Measurements from ENCODE around the gene PPIB. TPM values are rescaled to one million over a fixed set of nuclear protein-coding genes. Genes with fewer than 3 reads are reported as not detected.
A peak's percentile ranks its signal among the peaks of the same experiment; 100 is the strongest.

The PPIB gene
- total RNA-seq, result 100 to 1,000 TPM; 180 to 534 TPM
- polyA plus RNA-seq (ENCODE audit: insufficient read length in 2 of 2), result 100 to 1,000 TPM; 404 to 451 TPM
- long read RNA-seq, donor 1, transcript PPIB-201 (5 exons, 1,081 nt), result major isoform, 231 of 289 reads
- long read RNA-seq, donor 1, partial matches to known transcripts, result 25 of 289 reads
- long read RNA-seq, donor 1, other reads (novel, unspliced or antisense), result 32 of 289 reads
- long read RNA-seq, donor 2, transcript PPIB-201 (5 exons, 1,081 nt), result major isoform, 98 of 113 reads
- long read RNA-seq, donor 2, partial matches to known transcripts, result 0 of 113 reads
- long read RNA-seq, donor 2, other reads (novel, unspliced or antisense), result 14 of 113 reads
- long read RNA-seq, donor 3, transcript PPIB-201 (5 exons, 1,081 nt), result major isoform, 133 of 154 reads
- long read RNA-seq, donor 3, partial matches to known transcripts, result 7 of 154 reads
- long read RNA-seq, donor 3, other reads (novel, unspliced or antisense), result 12 of 154 reads
- long read RNA-seq, donor 4, transcript PPIB-201 (5 exons, 1,081 nt), result major isoform, 579 of 706 reads
- long read RNA-seq, donor 4, partial matches to known transcripts, result 56 of 706 reads
- long read RNA-seq, donor 4, other reads (novel, unspliced or antisense), result 68 of 706 reads

DNA sequence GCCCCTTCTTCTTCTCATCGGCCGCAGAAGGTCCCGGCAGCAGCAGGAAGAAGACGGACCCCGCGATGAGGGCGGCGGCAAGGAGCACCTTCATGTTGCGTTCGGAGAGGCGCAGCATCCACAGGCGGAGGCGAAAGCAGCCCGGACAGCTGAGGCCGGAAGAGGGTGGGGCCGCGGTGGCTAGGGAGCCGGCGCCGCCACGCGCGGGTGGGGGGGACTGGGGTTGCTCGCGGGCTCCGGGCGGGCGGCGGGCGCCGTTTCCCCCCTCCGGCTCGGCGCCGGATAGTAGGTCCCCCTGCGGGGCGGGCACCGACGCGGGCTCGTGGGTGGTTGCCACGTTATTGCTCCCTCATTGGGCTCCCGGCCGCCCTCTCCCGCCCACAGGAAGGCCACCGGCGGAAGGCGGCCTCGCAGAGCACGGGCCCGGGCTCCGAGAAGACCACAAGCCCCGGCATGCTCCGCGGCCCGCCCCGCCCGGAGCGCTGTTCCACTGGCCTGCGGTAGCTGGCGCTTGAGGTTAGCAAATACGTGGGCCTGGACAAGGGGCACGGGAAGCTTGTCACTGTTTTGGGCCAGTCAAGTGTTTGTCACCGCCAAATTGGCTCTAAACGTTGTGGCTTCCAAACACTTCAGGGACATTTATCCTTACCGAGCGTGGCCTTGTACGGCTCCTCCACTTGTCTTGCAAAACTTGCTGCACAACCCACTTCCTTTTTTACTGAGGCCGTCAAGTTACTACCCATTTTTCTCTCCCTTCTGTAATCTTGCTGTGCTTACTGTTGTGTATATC lies at the start of gene PPIB:
Gene PPIB (minus strand): TSS at position 154 of the 790 bp plus-strand sequence. CDS start 36 bp downstream, at position 118.
- peaks cover 23% of the 10 kb centered on the region for H3K4me1 ChIP-seq (ENCODE audit: control insufficient read depth, insufficient read depth, low read length)
- under 1% methylated on average over 68 of the region's 69 CpGs for WGBS (ENCODE audit: insufficient coverage)

DNA sequence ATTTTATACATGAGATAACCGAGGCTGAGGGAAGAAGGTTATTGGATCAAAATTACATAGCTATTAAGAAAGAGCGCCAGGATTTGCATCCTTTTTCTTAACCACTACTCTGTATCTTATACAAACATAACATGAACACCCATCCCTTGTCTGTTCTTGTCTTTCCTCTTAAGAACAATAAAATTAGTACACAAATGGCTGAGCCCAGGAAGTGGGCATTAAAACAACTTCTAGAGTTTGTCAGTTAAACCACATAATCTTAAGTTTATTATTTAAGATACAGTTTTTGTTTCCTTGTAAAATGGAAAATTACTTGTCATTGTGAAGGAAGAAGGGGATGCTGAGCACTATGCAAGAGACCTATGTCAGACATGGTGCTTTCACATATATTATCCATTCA lies 48.9 kb upstream of the PPIB start:
- H3K36me3 ChIP-seq (ENCODE audit: control insufficient read depth, insufficient read depth, low read length), result no peaks in the 10 kb centered on the region
- WGBS (ENCODE audit: insufficient coverage), result no CpG with 5 or more reads among the region's 2 CpGs

More for the DNA sequence above, at the start of gene PPIB:
- no peaks in the 10 kb centered on the region for H3K27me3 ChIP-seq (ENCODE audit: control insufficient read depth, insufficient read depth, low read length)
- H3K9me3 ChIP-seq (ENCODE audit: control insufficient read depth, insufficient read depth, low read length), result no peaks in the 10 kb centered on the region
- H3K36me3 ChIP-seq (ENCODE audit: control insufficient read depth, insufficient read depth, low read length), result peaks cover 34% of the 10 kb centered on the region
- peak within 1 kb of the TSS; percentile 86 for H3K4me3 ChIP-seq (ENCODE audit: low read depth, low read length)
- peak within 1 kb of the TSS; percentile 89 for H3K27ac ChIP-seq (ENCODE audit: low read depth, low read length)
- DNase-seq (ENCODE audit: low read depth in 4 of 6, low spot score in 6 of 6), result peak; percentile 84 to 99 (median 94)

DNA sequence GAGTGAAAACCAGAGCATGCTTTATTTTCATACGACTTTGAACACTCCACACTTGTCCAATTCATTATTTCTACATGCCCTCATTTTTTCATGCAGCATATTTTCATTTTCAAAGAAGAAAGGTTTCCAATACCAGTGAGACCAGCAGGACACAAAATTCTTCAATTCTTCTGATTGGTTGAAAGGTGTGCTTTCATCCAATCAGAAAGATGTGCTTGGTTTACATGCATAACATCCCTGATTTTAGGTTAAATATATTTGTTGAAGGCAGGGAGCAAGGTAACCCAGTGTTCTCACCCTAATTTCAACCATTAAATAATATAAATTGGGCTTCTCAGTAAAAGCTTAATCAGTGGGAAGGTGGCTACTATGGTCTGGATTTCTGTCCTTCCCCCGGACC lies 47.5 kb upstream of the PPIB start:
- no peak for DNase-seq (ENCODE audit: low read depth in 4 of 6, low spot score in 6 of 6)
- Histone ChIP-seq H3K36me3 (ENCODE audit: control insufficient read depth, insufficient read depth, low read length) (no peaks in the 10 kb centered on the region), H3K9me3 (ENCODE audit: control insufficient read depth, insufficient read depth, low read length) (no peaks in the 10 kb centered on the region), H3K4me1 (ENCODE audit: control insufficient read depth, insufficient read depth, low read length) (no peaks in the 10 kb centered on the region), H3K27ac (ENCODE audit: low read depth, low read length) (no peak overlapping the region), H3K4me3 (ENCODE audit: low read depth, low read length) (no peak overlapping the region), H3K27me3 (ENCODE audit: control insufficient read depth, insufficient read depth, low read length) (no peaks in the 10 kb centered on the region)
- 78% methylated on average over 1 of the region's 2 CpGs for WGBS (ENCODE audit: insufficient coverage)

More for the DNA sequence above, 48.9 kb upstream of the PPIB start:
- Histone ChIP-seq H3K9me3 (ENCODE audit: control insufficient read depth, insufficient read depth, low read length) (no peaks in the 10 kb centered on the region), H3K4me1 (ENCODE audit: control insufficient read depth, insufficient read depth, low read length) (no peaks in the 10 kb centered on the region), H3K27me3 (ENCODE audit: control insufficient read depth, insufficient read depth, low read length) (no peaks in the 10 kb centered on the region), H3K27ac (ENCODE audit: low read depth, low read length) (no peak overlapping the region), H3K4me3 (ENCODE audit: low read depth, low read length) (no peak overlapping the region)
- no peak for DNase-seq (ENCODE audit: low read depth in 4 of 6, low spot score in 6 of 6)

DNA sequence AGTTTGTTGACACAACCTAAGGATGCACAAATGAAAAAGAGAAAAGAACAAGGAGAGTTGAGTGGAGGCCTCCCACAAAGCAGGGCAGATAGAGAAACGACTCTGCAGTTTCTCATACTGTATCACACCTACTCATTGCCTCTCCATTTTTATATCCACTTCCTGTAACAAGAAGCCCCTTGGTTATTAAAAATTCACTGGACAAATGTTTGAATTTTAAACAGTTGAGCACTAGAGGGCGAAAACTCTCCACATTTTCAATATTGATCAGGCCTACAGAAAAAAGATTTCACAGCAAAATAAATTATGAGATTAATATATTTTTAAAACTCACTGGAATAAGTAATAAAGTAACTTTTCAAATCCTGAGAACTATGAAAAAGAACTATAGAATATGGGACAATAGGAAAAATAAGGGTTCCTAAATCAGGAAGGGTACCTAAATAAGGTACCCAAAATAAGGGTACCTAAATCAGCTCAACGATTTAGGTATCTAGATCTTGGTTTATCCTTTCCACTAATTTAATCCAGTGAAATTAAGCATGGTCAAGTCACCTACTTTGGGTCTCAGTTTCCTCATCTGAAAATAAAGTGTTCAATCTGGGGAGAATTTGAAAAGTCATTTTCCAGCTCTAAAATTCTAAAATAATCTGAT lies 47.0 kb upstream of the PPIB start:
- Histone ChIP-seq H3K4me3 (ENCODE audit: low read depth, low read length) (no peak overlapping the region), H3K27me3 (ENCODE audit: control insufficient read depth, insufficient read depth, low read length) (no peaks in the 10 kb centered on the region), H3K4me1 (ENCODE audit: control insufficient read depth, insufficient read depth, low read length) (no peaks in the 10 kb centered on the region), H3K27ac (ENCODE audit: low read depth, low read length) (no peak overlapping the region), H3K36me3 (ENCODE audit: control insufficient read depth, insufficient read depth, low read length) (no peaks in the 10 kb centered on the region), H3K9me3 (ENCODE audit: control insufficient read depth, insufficient read depth, low read length) (no peaks in the 10 kb centered on the region)
- peak in 2 of 6 donors; percentile 46 to 80 for DNase-seq (ENCODE audit: low read depth in 4 of 6, low spot score in 6 of 6)
- no CpG with 5 or more reads among the region's 3 CpGs for WGBS (ENCODE audit: insufficient coverage)

DNA sequence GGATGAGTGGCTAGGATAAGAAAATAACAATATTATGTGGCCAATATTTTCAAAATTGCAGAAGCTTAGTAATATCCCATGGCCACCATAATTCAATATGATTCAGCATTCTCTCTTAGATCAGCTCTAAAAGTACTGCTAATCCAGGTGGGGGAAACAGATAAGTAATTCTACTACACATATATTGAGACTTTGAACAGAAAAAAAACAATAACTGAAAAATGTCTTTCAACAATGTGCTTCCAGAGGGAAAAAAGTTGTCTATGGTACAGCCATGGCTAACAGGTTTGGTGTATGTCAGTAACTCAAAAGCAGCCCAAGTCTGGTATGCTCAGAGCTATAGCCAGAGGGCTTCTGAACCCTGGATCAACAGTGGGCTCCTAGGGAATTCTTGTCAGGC lies 42.4 kb upstream of the PPIB start:
- Histone ChIP-seq H3K9me3 (ENCODE audit: control insufficient read depth, insufficient read depth, low read length) (no peaks in the 10 kb centered on the region), H3K36me3 (ENCODE audit: control insufficient read depth, insufficient read depth, low read length) (peaks cover 24% of the 10 kb centered on the region), H3K4me3 (ENCODE audit: low read depth, low read length) (no peak overlapping the region), H3K4me1 (ENCODE audit: control insufficient read depth, insufficient read depth, low read length) (no peaks in the 10 kb centered on the region), H3K27ac (ENCODE audit: low read depth, low read length) (no peak overlapping the region), H3K27me3 (ENCODE audit: control insufficient read depth, insufficient read depth, low read length) (no peaks in the 10 kb centered on the region)
- no peak for DNase-seq (ENCODE audit: low read depth in 4 of 6, low spot score in 6 of 6)

DNA sequence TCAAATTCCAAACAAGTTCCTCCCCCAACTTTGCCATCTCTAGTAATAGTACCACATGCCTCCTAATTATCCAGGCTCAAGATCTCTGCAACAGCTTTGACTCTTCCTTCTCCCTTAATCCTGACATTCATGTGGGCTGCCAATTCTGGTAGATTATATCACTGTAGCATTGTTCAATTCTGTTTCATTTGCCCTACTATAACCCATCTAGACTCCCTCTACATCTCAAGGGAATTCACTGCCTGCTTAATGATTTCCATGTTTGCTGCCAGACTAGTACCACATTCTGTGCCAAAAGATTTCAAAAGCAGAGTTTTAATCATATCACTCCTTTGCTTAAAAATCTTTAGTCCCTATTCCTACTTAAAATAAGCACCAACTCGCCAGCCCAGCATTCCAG lies 34.6 kb upstream of the PPIB start:
- no peak overlapping the region for H3K4me3 ChIP-seq (ENCODE audit: low read depth, low read length)
- no peaks in the 10 kb centered on the region for H3K4me1 ChIP-seq (ENCODE audit: control insufficient read depth, insufficient read depth, low read length)
- DNase-seq (ENCODE audit: low read depth in 4 of 6, low spot score in 6 of 6), result no peak
- H3K36me3 ChIP-seq (ENCODE audit: control insufficient read depth, insufficient read depth, low read length), result peaks cover 16% of the 10 kb centered on the region
- H3K27ac ChIP-seq (ENCODE audit: low read depth, low read length), result no peak overlapping the region
- WGBS (ENCODE audit: insufficient coverage), result no CpG with 5 or more reads among the region's 1 CpG
- H3K9me3 ChIP-seq (ENCODE audit: control insufficient read depth, insufficient read depth, low read length), result no peaks in the 10 kb centered on the region
- H3K27me3 ChIP-seq (ENCODE audit: control insufficient read depth, insufficient read depth, low read length), result no peaks in the 10 kb centered on the region

DNA sequence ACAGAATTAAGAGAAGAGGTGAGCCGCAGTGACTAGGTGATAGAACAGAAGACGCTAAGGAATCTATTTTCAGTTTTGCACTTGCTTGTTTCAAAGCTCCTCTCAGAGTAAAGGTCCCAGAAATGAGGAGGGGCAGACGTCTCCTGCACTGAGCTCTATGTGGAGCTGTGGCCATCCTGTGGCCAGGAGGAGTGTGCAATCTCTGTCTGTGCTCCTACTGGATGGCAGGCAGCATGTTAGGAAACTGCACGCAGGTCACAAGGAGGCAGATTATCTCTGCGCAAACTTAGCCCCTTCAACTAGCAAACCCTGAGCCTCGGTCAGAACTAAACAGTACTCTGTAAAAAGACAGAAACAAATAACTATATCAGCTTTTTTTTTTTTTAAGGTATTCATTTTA lies 31.1 kb upstream of the PPIB start:
- no peak overlapping the region for H3K27ac ChIP-seq (ENCODE audit: low read depth, low read length)
- no peaks in the 10 kb centered on the region for H3K27me3 ChIP-seq (ENCODE audit: control insufficient read depth, insufficient read depth, low read length)

DNA sequence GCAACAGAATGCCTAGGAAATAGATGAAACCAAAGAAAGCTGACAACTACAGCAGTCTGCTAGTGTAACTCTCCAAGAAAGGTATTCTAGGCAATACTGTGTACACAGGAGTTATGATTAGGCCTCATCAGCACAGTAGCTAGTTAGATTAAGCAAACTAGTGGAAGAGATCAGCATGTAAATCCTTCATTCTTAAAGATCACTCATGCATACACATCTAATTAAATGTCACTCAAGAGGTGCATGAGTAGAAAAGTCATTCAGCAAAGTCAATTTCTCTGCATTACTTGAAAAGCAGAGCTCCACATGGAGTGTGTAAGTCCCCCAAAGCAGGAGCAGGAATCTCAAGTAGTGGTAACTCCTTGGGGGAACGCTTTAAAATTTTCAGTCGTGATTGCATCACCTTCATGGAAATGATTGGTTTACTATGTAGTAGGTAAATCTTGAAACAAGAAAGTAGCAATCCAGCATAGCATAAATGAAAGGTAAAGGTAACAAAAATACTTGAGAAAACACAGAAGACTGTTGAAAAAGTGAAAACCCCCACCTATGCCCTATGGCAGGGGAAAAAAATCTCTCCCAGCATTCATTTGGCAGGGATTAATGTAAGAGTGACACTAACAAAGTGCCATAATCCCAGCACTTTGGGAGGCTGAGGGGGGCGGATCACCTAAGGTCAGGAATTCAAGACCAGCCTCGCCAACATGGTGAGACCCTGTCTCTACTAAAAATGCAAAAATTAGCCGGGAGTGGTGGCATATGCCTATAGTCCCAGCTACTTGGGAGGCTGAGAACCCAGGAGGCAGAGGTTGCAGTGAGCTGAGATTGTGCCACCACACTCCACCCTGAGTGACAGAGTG lies 29.4 kb upstream of the PPIB start:
- Histone ChIP-seq H3K4me1 (ENCODE audit: control insufficient read depth, insufficient read depth, low read length) (no peaks in the 10 kb centered on the region), H3K36me3 (ENCODE audit: control insufficient read depth, insufficient read depth, low read length) (no peaks in the 10 kb centered on the region), H3K9me3 (ENCODE audit: control insufficient read depth, insufficient read depth, low read length) (no peaks in the 10 kb centered on the region), H3K4me3 (ENCODE audit: low read depth, low read length) (no peak overlapping the region), H3K27me3 (ENCODE audit: control insufficient read depth, insufficient read depth, low read length) (no peaks in the 10 kb centered on the region), H3K27ac (ENCODE audit: low read depth, low read length) (no peak overlapping the region)
- no CpG with 5 or more reads among the region's 5 CpGs for WGBS (ENCODE audit: insufficient coverage)
- DNase-seq (ENCODE audit: low read depth in 4 of 6, low spot score in 6 of 6), result no peak

More for the DNA sequence above, 31.1 kb upstream of the PPIB start:
- no peak overlapping the region for H3K4me3 ChIP-seq (ENCODE audit: low read depth, low read length)
- 77% methylated on average over 4 of the region's 6 CpGs for WGBS (ENCODE audit: insufficient coverage)
- H3K36me3 ChIP-seq (ENCODE audit: control insufficient read depth, insufficient read depth, low read length), result no peaks in the 10 kb centered on the region
- H3K9me3 ChIP-seq (ENCODE audit: control insufficient read depth, insufficient read depth, low read length), result no peaks in the 10 kb centered on the region
- H3K4me1 ChIP-seq (ENCODE audit: control insufficient read depth, insufficient read depth, low read length), result no peaks in the 10 kb centered on the region
- no peak for DNase-seq (ENCODE audit: low read depth in 4 of 6, low spot score in 6 of 6)
